Hepatocyte (in vitro differentiated cells): ENCODE measurements around the gene IL1RAPL1.

ENCODE experiments used
- EZH2 ChIP-seq: fragments of 200-600 bp; sonication (generic); IDR thresholded peaks from 2 replicates; pipeline ENCODE4 v1.6.1; 2016; ENCODE audit warnings: antibody characterized with exemption, mild to moderate bottlenecking, borderline replicate concordance
- EZH2phosphoT487 ChIP-seq: fragments of 200-600 bp; sonication (generic); IDR thresholded peaks from one replicate; pipeline ENCODE4 v1.6.1; 2018; ENCODE audit warnings: antibody characterized with exemption, mild to moderate bottlenecking, low read depth, moderate library complexity; ENCODE audit not compliant: unreplicated experiment, severe bottlenecking
- TF ChIP-seq, protein P1 (sequence below): fragments of 200-600 bp; sonication (generic); IDR thresholded peaks from 2 replicates; pipeline ENCODE4 v1.5.1; 2016; ENCODE audit warnings: antibody characterized with exemption, mild to moderate bottlenecking; ENCODE audit not compliant: poor library complexity

DNA sequence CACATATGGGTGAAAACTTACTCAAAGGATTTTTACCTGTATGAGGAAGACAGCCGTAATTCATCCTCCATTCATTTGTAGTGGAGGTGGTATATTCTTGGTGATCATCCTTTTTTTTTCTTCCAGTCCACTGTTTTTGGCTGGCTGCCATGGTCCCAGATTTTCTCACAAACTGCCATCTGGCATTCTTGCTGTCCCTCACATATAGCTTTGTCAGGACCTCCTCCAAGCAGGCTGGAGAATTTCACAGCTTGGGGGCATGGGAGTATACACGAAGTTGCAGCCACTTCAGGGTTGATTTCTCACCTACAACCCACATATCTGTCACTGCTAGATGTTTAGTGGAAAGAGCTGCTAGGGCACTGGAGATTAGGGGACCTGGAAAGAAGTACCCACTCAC is 401.0 kb downstream of the IL1RAPL1 start:
- TF ChIP-seq, protein P1, sequence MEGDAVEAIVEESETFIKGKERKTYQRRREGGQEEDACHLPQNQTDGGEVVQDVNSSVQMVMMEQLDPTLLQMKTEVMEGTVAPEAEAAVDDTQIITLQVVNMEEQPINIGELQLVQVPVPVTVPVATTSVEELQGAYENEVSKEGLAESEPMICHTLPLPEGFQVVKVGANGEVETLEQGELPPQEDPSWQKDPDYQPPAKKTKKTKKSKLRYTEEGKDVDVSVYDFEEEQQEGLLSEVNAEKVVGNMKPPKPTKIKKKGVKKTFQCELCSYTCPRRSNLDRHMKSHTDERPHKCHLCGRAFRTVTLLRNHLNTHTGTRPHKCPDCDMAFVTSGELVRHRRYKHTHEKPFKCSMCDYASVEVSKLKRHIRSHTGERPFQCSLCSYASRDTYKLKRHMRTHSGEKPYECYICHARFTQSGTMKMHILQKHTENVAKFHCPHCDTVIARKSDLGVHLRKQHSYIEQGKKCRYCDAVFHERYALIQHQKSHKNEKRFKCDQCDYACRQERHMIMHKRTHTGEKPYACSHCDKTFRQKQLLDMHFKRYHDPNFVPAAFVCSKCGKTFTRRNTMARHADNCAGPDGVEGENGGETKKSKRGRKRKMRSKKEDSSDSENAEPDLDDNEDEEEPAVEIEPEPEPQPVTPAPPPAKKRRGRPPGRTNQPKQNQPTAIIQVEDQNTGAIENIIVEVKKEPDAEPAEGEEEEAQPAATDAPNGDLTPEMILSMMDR = no peak
- TF ChIP-seq EZH2 (no peak), EZH2phosphoT487 (no peak)
